Muscle of arm (tissue), 12 donors: ENCODE results near the gene ZP3. TPM values are rescaled to one million over a fixed set of nuclear protein-coding genes. Genes with fewer than 3 reads are reported as not detected.
"Not testable (repeated sequence)": the region's sequence is repeated elsewhere in the genome, so short reads cannot be mapped to it uniquely, and the experiment has no call there.

Experiments
- DNase-seq: peaks from one replicate; pipeline ENCODE4 v3.0.0-alpha.2; 2013
- polyA plus RNA-seq, 12 donors: library from polyadenylated mRNA; unstranded; fragments of 120-200 nt; gene quantifications; one replicate each; pipeline ENCODE4 v1.2.1, GENCODE V29; 2013; ENCODE audit not compliant: insufficient read length in 12 of 12

Gene ZP3
- polyA plus RNA-seq, 12 donors: 0.33 to 12.4 (median 3.6) TPM; not detected in 2

- no peak for DNase-seq
Observed at GRCh38 chr7:76403780-76404494, 20.8 kb upstream of the ZP3 start.

DNA sequence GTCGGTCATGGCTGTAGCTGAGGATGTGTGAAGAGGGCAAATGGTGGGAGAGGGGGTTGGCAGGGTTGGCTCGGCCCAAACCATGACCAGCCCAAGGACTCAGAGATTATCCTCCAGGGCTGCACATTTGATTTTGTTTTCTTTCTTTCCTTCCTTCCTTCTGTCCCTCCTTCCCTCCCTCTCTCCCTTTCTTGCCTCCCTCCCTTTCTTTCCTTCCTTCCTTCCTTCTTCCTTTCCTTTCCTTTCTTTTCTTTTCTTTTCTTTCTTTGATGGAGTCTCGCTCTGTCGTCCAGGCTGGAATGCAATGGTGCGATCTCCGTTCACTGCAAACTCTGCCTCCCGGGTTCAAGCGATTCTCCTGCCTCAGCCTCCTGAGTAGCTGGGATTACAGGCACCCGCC is 19.0 kb upstream of the ZP3 start:
- no peak for DNase-seq

- no peak for DNase-seq
Observed at GRCh38 chr7:76407718-76408117, 17.0 kb upstream of the ZP3 start.

GRCh38 chr7:76408121-76408560 is 16.6 kb upstream of the ZP3 start:
- DNase-seq: no peak

DNA sequence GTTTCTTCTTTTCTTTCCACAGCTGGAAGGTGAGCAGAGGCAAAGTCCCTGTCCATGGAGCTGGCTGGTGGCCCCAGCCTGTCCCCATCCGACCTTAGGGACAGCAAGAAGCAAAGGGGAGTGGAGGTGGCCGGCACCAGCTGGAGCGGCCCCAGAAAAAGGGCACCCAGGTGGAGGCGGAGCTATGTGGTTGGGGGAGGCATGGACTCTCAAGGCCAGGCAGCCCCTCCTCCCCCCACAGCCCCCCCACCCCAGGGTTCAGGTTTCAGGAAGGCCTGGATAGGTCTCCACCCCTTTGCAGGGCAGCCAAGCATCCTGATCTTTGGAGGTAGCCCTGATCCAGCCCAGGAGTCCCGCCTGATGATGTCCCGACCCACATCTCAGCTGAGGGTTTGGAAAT is 15.2 kb upstream of the ZP3 start, which contains the start of gene SSC4D:
Gene SSC4D, minus strand, starts transcription at position 161 of the 400 bp plus-strand sequence. CDS start 5,258 bp downstream, outside the sequence.
- DNase-seq: no peak

- DNase-seq: no peak
Observed at GRCh38 chr7:76411626-76412025, 13.1 kb upstream of the ZP3 start.

DNA sequence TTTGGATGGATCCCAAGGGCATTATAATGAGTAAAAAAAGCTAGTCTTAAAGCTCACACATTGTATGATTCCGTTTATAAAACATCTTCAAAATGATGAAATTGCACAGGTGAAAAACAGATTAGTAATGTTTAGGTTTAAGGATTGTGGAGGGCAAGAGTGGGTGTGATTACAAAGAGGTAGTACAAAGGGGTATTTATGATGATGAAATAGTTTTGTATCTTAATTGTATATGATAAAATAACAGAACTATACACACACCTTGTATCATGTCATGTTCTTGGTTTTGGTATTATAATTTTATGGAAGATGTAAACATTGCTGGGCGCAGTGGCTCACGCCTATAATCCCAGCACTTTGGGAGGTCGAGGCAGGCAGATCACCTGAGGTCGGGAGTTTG is 12.5 kb upstream of the ZP3 start:
- no peak for DNase-seq

- not testable (repeated sequence) for DNase-seq
Observed at GRCh38 chr7:76417654-76418310, 7.0 kb upstream of the ZP3 start.

DNA sequence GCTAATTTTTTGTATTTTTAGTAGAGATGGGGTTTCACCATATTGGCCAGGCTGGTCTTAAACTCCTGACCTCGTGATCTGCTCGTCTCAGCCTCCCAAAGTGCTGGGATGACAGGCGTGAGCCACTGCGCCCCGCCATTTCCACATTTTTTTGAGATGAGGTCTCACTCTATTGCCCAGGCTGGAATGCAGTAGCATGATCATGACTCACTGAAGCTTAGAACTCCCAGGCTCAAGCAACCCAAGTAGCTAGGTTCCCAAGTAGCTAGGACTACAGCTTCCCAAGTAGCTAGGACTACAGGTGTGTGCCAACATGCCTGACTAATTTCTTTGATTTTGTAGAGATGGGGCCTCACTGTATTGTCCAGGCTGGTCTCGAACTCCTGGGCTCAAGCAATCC is 3.7 kb upstream of the ZP3 start:
- DNase-seq: not testable (repeated sequence)

- no peak for DNase-seq
Observed at GRCh38 chr7:76423666-76424412, 911 bp upstream of the ZP3 start.

DNA sequence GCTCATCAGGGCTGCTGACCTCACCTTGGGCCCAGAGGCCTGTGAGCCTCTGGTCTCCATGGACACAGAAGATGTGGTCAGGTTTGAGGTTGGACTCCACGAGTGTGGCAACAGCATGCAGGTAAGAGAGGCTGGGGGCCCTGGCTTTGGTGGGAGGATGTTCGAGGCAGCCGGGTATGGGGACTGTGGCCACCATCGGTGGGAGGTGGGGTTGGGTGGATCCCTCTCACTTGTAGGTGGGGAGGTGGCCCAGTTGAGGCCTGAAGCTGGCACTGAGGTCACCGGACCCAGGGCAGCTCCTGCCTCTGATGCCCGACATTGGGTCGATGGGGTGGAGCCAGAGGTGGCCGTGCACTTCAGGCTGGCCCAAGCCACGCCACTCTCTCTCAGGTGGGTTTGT is 406 bp downstream of the ZP3 start:
- no peak for DNase-seq

DNA sequence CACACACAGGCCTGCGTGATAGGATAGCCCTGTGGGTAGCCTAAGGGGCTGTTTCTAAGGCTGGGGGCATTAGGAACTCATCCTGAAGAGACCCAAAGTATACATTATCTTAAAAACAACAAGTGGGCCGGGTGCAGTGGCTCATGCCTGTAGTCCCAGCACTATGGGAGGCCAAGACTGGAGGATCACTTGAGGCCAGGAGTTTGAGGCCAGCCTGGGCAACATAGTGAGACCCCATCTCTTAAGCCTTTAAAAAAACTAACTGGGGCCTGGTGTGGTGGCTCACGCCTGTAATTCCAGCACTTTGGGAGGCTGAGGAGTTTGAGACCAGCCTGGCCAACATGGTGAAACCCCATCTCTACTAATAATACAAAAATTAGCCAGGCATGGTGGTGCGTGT is 808 bp downstream of the ZP3 start:
- DNase-seq: not testable (repeated sequence)

- no peak for DNase-seq
Observed at GRCh38 chr7:76426246-76426645, 1.5 kb downstream of the ZP3 start.

GRCh38 chr7:76427635-76428034 is 2.9 kb downstream of the ZP3 start:
- DNase-seq: no peak

DNA sequence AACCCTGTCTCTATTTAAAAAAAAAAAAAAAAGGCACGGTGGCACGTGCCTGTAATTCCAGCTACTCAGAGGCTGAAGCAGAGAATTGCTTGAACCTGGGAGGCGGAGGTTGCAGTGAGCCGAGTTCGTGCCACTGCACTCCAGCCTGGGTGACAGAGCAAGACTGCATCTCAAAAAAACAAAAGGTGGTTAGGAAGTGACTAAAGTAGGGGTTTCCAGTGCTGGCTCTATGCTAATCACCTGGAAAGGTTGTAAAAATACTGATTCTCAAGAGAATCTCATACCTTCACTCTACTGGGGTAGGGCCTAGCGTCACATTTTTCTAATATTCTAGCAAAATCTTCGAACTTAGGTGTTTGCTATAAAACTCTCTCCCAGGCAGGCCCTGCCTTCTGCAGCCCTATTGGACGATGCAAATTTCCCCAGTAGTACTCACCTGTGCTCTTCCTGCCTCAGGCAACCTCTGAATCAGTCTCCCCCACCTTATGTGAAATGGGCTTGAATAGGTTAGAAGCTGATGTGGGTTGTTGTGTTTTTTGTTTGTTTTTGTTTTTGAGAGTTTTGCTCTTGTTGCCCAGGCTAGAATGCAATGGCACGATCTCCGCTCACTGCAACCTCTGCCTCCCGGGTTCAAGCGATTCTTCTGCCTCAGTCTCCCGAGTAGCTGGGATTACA is 3.5 kb downstream of the ZP3 start:
- DNase-seq: no peak

DNA sequence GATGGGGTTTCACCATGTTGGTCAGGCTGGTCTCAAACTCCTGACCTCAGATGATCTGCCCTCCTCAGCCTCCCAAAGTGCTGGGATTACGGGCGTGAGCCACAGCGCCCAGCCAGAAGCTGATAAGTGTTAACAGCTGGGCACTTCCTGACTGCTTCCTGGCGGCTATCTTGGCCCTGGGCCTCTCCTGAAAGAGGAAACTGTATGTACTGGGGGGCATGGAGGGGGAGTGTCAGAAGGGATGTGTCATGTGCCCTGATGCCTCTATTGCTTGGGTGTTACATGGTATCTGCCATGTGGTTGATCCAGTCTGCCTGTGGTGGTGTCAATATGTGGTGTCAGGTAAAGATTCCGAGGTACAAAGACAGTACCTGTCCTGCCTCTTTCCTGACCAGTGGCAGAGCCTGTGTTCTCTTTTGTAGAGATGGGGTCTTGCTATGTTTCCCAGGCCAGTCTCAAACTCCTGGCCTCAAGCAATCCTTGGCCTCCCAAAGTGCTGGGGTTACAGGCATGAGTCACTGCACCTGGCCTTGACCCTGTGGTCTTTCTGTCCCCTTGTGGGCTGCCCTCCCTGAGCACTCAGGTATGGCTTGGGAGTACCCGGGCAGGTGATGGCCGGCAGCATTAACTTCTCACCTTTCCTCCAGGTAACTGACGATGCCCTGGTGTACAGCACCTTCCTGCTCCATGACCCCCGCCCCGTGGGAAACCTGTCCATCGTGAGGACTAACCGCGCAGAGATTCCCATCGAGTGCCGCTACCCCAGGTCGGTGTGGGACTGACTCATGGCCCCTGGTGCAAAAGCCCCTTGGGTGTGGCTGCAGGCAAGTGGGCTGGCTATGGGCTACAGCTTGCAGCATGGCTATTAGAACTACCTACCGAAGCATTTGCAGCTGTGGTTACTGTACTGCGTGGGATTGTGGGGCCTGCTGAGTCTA is 4.4 kb downstream of the ZP3 start:
- DNase-seq: peak; percentile 23

DNA sequence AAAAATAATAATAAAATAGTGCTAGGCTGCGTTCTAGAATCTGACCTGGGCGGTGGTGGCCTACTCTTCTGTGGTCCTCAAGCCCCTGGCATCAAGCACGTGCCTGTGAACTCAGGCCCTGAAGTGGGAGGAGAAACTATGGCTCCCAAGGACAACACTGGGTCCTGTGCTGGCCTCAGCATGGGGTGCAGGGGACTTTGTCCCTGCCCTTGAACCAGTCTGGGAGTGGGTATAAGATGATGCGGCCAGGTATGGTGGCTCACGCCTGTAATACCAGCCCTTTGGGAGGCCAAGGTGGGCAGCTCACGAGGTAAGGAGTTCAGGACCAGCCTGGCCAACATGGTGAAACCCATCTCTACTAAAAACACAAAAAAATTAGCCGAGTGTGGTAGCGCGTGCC is 5.5 kb downstream of the ZP3 start:
- no peak for DNase-seq

DNA sequence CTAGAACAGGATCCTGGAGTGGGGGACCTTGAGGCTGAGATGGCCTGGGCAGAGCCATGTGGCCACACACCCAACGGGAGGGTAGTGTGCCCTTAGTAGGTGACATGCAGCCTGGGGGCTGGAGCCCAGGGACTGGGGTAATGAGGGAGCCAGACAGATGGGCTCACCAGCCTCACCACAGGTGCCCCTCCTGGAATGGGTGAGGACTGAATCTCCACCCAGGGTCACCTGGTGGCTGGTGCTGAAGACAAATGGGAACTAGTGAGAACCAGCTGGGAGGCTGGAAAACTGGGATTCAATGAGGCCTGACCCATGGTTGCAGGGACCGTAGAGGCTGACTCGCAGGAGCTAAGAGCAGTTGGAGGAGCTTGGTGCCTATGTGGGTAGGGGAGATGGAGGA is 6.1 kb downstream of the ZP3 start:
- DNase-seq: no peak

- DNase-seq: peak; percentile 35
Observed at GRCh38 chr7:76437873-76438272, 13.1 kb downstream of the ZP3 start.

DNA sequence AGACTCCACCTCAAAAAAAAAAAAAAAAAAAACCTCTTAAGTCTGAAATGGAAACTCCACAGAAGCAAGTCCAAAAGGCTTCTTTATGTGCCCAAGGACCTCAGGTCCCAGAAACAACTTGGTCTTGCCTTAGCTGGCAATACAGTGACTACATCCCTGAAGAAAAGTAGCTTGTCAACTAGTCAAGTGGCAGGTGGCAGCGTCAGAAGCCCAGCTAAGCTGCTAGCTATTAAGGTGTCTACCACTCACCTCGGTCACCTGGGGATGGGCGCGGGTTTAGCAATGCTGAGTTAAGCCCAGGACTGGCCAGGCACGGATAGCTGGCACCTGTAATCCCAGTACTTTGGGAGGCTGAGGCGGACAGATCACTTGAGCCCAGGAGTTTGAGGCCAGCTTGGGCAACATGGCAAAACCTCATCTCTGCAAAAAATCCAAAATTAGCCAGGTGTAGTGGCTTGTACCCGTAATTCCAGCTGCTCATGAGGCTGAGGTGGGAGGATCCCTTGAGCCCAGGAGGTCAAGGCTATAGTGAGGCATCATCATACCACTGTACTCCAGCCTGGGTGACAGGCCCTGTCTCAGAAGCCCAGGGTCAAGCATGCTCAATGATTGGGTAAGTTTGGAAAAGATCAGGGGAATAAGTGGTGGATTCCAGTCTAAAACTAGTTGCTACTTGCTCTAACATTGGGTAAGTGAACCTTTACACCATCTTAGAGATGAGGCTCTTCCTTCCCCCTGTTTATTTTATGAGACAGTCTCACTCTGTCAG is 14.6 kb downstream of the ZP3 start:
- not testable (repeated sequence) for DNase-seq
